Omental fat pad (tissue), 4 donors: ENCODE measurements around the gene DYNLT2B. TPM values are rescaled to one million over a fixed set of nuclear protein-coding genes. Genes with fewer than 3 reads are reported as not detected.

Experiments used
- ATAC-seq: fragments of 150-250 bp; one replicate; pipeline ENCODE4 v1.9.1; 2016; ENCODE audit warnings: mild to moderate bottlenecking, moderate library complexity; ENCODE audit not compliant: low FRiP score
- DNase-seq: peaks from one replicate; pipeline ENCODE4 v3.0.0-alpha.2; 2019; ENCODE audit warnings: low spot score
- CTCF ChIP-seq, 3 donors: fragments of 450-650 bp; IDR thresholded peaks; one replicate each; pipeline ENCODE4 v1.5.1; 2016 to 2017; ENCODE audit warnings: antibody characterized with exemption in 3 of 3, mild to moderate bottlenecking in 3 of 3, moderate library complexity in 2 of 3
- total RNA-seq, 4 donors: library from RNA; depleted of rRNA; stranded (reverse); fragments of >200 nt; gene quantifications; one replicate each; pipeline ENCODE4 v1.1.0, GENCODE V29; 2016

Gene DYNLT2B
- total RNA-seq, 4 donors from 2014 or later: 3.8 to 6.6 (median 4.6) TPM; not detected in 1

GRCh38 chr3:196339493-196340254, 21.6 kb upstream of the DYNLT2B start:
- no peak for DNase-seq
- no peak for TF ChIP-seq CTCF (IDR thresholded peaks at IDR 0.05)
- ATAC-seq: no peak

GRCh38 chr3:196339044-196339443, 21.0 kb upstream of the DYNLT2B start:
- TF ChIP-seq CTCF (IDR thresholded peaks at IDR 0.05): no peak
- no peak for DNase-seq
- ATAC-seq: no peak

- ATAC-seq (no peak), DNase-seq (no peak)
- no peak for TF ChIP-seq CTCF (IDR thresholded peaks at IDR 0.05)
Observed at GRCh38 chr3:196336319-196337145, 18.5 kb upstream of the DYNLT2B start.

- ATAC-seq: no peak
- DNase-seq: no peak
- TF ChIP-seq CTCF (IDR thresholded peaks at IDR 0.05): no peak
Observed at GRCh38 chr3:196335503-196335948, 17.5 kb upstream of the DYNLT2B start.

GRCh38 chr3:196334982-196335381, 16.9 kb upstream of the DYNLT2B start:
- ATAC-seq (no peak), DNase-seq (no peak)
- no peak for TF ChIP-seq CTCF (IDR thresholded peaks at IDR 0.05)

GRCh38 chr3:196332168-196332567, 14.1 kb upstream of the DYNLT2B start:
- TF ChIP-seq CTCF (IDR thresholded peaks at IDR 0.05): no peak
- ATAC-seq: no peak
- DNase-seq: no peak
